ENCODE results near the gene RAB7A.
A peak's percentile ranks its signal among the peaks of the same experiment; 100 is the strongest.

Gene RAB7A

GRCh38 chr3:128726023-128727016 lies at the start of gene RAB7A:
Gene RAB7A, plus strand, starts transcription at chr3:128726183. Its CDS starts 69,185 bp downstream, at chr3:128795368.
- peak; percentile 91 for DNase-seq (ENCODE audit: low read depth)

DNA sequence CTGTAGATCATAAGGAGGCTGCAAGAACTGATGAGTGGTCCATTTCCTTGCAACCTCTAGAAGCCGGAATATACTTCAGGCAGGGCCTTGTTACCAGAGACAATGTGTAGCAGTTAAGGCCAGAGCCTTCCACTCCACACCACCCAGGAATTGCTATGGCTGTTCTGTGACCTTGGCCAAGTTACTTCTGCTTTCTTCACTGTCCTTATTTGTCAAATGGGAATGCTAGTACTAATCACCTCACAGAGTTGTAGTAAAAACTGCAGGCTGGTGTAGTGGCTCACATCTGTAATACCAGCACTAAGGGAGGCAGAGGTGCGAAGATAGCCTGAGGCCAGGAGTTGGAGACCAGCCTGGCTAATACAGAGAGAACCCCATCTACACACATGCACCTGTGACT lies 46.6 kb upstream of the RAB7A start:
- DNase-seq (ENCODE audit: low read depth) = no peak

DNA sequence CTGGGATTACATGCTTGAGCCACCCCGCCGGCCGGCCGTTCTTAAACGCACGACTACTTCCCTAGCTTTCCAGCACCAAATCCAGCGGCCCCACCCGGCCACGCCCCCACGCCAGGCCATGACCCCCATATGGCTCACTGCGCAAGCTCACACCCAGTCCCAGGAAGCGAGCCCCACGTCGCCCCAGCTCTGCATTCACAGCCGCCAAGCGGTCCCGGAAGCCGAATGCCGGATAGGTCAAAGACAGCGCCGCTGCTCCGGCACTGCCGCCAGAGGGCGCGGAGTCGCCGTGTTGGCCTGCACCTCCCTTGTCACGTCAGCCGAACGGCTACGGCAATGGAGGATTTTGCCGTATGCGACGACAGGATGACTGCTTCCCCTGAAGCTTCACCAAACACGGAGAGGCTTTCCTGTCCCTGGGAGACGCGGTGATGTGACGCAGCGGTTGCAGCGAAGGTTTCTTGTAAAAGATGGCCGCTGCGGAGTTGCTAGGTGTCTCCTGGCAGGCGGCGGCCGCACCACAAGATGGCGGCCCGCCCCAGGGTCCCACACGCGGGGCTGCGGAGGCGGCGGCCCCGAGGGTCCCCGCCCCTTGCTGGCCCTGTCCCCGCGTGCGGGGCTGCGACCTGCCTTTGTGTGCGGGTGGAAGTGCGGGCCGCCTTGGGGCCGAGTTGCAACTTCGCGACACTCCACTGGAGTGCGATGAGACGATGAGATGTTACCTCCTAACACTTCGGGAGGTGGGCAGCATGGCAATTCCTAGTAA lies 45.2 kb upstream of the RAB7A start:
- peak; percentile 97 for DNase-seq (ENCODE audit: low read depth)

GRCh38 chr3:128681369-128681829 lies 44.6 kb upstream of the RAB7A start:
- DNase-seq (ENCODE audit: low read depth) = no peak

- DNase-seq (ENCODE audit: low read depth) = no peak
Measured at GRCh38 chr3:128683957-128684356, 42.0 kb upstream of the RAB7A start.

DNA sequence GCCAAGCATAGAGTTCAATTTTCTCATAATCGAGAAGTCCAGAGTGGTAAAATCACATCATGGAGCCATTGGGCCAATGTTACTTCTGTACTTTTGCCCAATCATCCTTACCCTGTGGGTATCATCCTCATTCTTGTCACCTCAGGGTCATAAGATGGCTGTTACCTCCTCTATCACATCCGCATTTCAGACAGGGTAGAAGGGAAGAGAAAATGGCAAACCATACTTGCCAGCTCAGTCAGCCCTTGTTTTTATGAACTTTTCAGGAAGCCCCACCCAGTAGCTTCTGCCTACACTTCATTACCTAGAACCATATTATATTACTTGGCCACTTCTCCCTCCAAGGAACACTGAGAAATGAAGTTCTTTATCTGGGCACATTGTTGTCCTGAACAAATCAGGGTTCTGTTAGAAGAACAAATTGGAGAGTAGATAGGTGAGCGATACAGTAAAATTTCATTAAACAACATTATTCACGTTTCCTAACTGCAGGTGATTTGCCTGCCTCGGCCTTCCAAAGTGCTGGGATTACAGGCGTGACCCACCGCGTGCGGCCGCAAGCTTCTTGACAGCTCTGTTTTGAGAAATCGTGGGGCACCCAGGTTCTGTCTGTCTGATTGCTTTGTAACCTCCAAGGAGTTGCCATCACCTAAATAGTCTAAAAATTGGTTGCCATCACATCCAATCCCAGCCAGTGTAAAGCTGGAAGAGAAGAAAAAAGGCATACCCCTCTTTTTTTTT lies 40.8 kb upstream of the RAB7A start:
- no peak for DNase-seq (ENCODE audit: low read depth)

- no peak for DNase-seq (ENCODE audit: low read depth)
Measured at GRCh38 chr3:128686465-128686864, 39.5 kb upstream of the RAB7A start.

DNA sequence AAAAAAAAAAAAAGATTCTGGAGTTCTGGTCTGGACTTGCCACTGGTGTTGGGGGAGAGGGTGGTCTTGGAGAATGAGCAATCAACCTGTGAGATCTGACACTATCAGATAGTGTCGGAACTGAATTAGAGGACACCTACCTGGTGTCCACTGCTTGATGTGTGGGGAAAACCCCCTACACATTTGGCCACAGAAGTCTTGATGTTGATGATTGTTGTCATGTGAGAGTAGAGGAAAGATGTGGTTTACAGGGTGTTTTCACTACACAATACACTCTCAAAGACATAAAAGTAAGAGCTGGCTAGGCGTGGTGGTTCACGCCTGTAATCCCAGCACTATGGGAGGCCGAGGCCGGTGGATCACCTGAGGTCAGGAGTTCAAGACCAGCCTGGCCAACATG lies 36.9 kb upstream of the RAB7A start:
- no peak for DNase-seq (ENCODE audit: low read depth)

DNA sequence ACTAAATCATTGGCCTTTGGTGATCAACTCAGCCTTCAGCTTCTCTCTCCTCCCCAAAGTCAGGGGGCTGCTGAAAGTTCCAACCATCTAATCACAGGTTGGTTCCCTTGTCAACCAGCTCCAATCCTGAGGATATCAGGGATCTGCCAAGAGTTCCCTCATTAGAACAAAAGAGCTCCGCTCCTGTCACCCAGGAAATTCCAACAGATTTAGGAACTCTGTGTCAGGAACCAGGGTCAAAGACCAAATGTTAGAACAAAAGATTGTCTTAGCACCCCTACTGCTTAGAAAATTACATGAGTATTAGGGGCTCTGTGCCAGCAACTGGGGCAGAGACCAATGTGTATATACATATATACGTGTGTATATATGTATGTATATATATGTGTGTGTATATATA lies 32.3 kb upstream of the RAB7A start:
- DNase-seq (ENCODE audit: low read depth) = no peak

DNA sequence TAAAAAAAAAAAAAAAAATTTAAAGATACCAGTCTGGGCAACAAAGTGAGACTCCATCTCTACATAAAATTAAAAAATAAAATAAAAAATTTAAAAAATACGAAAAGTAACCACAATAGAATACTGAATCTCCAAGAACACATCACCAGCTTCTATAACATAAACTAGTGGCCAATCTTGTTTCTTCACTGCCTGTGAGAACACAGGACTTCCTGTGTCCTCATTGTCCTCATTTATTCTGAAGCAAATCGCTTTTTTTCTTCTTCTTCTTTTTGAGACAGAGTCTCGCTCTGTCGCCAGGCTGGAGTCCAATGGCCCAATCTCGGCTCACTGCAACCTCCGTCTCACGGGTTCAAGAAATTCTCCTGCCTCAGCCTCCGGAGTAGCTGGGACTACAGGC lies 28.6 kb upstream of the RAB7A start:
- DNase-seq (ENCODE audit: low read depth) = no peak

- no peak for DNase-seq (ENCODE audit: low read depth)
Measured at GRCh38 chr3:128698211-128699047, 27.6 kb upstream of the RAB7A start.

DNA sequence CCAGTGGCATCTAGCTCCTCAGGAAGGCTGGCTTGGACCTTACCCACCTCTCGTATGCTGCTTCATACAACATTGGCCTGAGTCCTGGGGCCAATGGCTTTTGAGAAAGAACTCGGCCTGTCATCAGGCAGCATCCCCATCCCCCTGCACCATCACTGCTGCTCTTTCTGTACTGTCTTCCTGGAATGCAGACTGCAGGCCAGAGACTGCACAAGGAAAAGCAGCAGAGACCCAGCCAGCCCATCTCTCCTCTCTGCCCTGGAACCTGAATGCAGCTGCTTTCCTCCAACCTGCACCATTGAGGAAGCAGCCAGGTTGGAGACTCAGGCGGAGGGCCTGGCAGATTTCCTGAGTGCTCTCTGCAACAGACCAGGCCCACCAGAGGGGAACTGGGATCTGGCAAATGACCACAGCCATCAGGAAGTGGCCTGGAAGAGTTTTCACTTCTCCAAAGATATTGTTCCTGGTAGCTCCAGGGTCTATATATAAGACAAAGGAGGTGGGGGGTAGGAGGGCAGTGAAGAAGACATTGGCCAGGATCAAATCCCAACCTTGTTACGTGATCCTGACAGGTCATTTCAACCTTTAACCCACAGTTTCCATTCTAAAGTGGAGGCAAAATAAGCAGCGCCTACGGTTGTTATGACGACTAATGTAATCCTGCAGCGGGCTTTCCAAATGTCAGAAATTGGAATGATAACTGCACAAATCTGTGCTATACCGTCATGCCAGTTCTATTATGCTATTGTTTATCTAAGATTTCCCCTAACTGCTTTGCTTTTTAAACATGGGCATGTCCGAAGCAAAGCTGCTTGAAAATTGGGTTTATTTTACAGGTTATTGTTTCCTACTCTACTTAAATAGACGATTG lies 24.4 kb upstream of the RAB7A start:
- DNase-seq (ENCODE audit: low read depth) = no peak

DNA sequence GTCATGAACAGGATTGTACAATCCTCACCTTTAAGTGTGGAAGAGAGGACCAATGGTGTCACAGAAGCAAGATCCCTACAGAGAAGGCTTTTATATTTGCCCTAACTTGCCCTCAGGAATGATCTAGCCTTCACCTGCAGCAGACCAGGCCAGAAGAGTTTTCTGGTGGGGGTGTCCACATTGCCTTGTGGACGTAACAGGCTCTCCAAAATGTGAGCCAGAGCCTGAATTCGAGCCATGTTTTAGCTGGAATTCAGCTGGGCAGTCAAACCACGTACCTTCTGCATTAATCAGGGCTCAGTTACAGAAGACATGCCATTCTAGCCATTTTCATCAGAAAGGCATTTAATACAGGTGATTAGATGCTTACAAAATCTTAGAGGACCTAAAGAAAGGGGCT lies 23.6 kb upstream of the RAB7A start:
- DNase-seq (ENCODE audit: low read depth) = no peak

GRCh38 chr3:128703561-128703960 lies 22.4 kb upstream of the RAB7A start:
- DNase-seq (ENCODE audit: low read depth) = no peak

- DNase-seq (ENCODE audit: low read depth) = no peak
Measured at GRCh38 chr3:128706086-128706615, 19.8 kb upstream of the RAB7A start.

DNA sequence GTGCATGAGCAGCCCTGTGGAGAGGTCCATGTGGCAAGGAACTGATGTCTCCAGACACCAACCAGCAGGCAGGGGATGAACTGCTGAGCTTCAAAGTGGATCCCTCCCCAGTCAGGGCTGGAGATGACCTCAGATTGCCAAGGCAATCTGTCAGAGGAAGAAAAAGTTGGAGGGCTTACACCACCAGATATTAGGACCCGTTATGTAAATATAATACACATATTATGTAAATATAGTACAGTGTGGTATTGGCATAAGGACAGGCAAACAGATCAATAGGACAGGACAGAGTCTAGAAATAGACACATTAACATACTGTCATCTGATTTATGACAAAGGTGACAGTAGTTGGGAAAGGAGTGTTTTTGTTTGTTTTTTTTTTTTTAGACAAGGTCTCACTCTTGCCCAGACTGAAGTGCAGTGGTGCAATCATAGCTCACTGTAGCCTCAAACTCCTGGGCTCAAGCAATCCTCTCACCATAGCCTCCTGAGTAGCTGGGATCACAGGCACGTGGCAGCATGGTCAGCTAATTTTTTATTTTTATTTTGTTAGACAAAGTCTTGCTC lies 18.0 kb upstream of the RAB7A start:
- DNase-seq (ENCODE audit: low read depth) = no peak

DNA sequence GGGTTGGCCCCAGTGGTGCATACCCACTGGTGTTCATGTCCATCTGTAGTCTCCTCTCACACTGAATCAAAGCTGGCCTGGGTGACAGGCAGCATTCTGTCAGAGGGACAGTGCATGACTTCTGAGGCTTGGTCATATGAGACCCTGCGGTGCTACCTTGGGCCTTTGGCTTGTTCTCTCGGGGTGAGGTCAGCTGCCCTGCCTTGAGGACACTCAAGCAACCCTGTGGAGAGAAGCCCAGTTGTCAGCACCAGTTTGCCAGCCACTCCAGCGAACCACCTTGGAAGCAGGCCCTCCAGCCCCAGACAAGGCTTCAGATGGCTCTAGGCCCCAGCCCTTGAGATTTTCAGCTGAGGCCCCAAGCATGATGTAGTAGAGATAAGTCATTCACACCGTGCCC lies 16.9 kb upstream of the RAB7A start:
- no peak for DNase-seq (ENCODE audit: low read depth)

DNA sequence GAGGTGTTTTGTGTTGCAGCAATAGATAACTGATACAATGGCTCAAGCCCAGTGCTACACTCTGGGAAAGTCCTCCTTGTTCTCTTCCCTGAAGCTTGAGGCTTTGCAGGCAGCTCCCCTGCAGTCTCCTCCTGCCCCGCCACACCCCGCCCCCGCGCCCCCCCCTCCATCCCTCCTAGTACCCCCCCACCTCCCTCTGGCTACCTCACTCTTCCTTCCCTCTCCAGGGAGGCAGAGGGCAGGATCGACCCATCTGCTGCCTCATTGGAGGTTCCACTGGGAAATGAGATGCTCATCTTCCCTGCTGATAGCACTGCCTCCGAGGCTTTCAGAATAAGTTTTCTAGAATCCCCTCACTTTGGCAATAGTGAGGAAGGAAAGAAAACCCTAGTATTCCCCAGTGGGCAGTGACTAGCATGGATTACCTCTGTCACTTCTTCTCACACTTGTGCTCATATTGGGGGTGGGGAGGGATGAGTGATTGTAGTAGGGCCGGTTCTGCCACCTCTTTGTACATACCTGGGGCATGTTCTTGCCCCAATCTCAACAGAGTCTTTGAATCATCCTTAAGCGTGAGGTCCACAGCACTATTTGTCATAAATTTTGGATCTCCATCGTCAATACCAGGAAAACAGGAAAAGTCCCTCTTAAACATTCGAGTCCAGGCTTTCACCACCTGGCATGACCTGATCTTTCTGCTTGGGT lies 16.3 kb upstream of the RAB7A start:
- no peak for DNase-seq (ENCODE audit: low read depth)

- DNase-seq (ENCODE audit: low read depth) = no peak
Measured at GRCh38 chr3:128710816-128711433, 15.1 kb upstream of the RAB7A start.

Measured in HS-27A (cell line).